ENCODE measurements around the gene ADH5.
"Not testable (repeated sequence)": the region's sequence is repeated elsewhere in the genome, so short reads cannot be mapped to it uniquely, and the experiment has no call there.

Gene ADH5

GRCh38 chr4:99126376-99126775 lies 37.8 kb upstream of the ADH5 start:
- Mint-ChIP-seq H3K4me3 (no peak overlapping the region), H3K9me3 (peaks cover 5% of the 10 kb centered on the region), H3K4me1 (no peaks in the 10 kb centered on the region), H3K27ac (no peak overlapping the region), H3K27me3 (ENCODE audit: low read depth) (no peaks in the 10 kb centered on the region), H3K36me3 (ENCODE audit: low read depth) (peaks cover 5% of the 10 kb centered on the region)
- TF ChIP-seq, protein P1, sequence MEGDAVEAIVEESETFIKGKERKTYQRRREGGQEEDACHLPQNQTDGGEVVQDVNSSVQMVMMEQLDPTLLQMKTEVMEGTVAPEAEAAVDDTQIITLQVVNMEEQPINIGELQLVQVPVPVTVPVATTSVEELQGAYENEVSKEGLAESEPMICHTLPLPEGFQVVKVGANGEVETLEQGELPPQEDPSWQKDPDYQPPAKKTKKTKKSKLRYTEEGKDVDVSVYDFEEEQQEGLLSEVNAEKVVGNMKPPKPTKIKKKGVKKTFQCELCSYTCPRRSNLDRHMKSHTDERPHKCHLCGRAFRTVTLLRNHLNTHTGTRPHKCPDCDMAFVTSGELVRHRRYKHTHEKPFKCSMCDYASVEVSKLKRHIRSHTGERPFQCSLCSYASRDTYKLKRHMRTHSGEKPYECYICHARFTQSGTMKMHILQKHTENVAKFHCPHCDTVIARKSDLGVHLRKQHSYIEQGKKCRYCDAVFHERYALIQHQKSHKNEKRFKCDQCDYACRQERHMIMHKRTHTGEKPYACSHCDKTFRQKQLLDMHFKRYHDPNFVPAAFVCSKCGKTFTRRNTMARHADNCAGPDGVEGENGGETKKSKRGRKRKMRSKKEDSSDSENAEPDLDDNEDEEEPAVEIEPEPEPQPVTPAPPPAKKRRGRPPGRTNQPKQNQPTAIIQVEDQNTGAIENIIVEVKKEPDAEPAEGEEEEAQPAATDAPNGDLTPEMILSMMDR (IDR thresholded peaks at IDR 0.05; ENCODE audit: unreplicated experiment in 3 of 3), result no peak

GRCh38 chr4:99121008-99121407 lies 32.4 kb upstream of the ADH5 start:
- peaks cover 4% of the 10 kb centered on the region for H3K4me1 Mint-ChIP-seq
- peaks cover 4% of the 10 kb centered on the region for H3K36me3 Mint-ChIP-seq (ENCODE audit: low read depth)
- H3K4me3 Mint-ChIP-seq, result no peak overlapping the region
- no peaks in the 10 kb centered on the region for H3K27me3 Mint-ChIP-seq (ENCODE audit: low read depth)
- H3K27ac Mint-ChIP-seq, result no peak overlapping the region
- peaks cover 3% of the 10 kb centered on the region for H3K9me3 Mint-ChIP-seq
- TF ChIP-seq, protein P1 (IDR thresholded peaks at IDR 0.05; ENCODE audit: unreplicated experiment in 3 of 3), result no peak

- H3K4me3 Mint-ChIP-seq, result no peak overlapping the region
- peaks cover 4% of the 10 kb centered on the region for H3K36me3 Mint-ChIP-seq (ENCODE audit: low read depth)
- H3K9me3 Mint-ChIP-seq, result peaks cover 3% of the 10 kb centered on the region
These were observed 31.9 kb upstream of the ADH5 start for GRCh38 chr4:99120501-99120900.

GRCh38 chr4:99117876-99118693 lies 29.5 kb upstream of the ADH5 start:
- Mint-ChIP-seq H3K4me3 (no peak overlapping the region), H3K27ac (peak overlapping the region in 1 of 3 experiments; percentile 36), H3K4me1 (peaks cover 4% of the 10 kb centered on the region), H3K36me3 (ENCODE audit: low read depth) (peaks cover 8% of the 10 kb centered on the region), H3K9me3 (peaks cover 5% of the 10 kb centered on the region), H3K27me3 (ENCODE audit: low read depth) (no peaks in the 10 kb centered on the region)
- TF ChIP-seq, protein P1 (IDR thresholded peaks at IDR 0.05; ENCODE audit: unreplicated experiment in 3 of 3), result peak; percentile 24 to 48 (median 33)

More at GRCh38 chr4:99120501-99120900, 31.9 kb upstream of the ADH5 start:
- Mint-ChIP-seq H3K27ac (no peak overlapping the region), H3K27me3 (ENCODE audit: low read depth) (no peaks in the 10 kb centered on the region), H3K4me1 (peaks cover 4% of the 10 kb centered on the region)
- TF ChIP-seq, protein P1 (IDR thresholded peaks at IDR 0.05; ENCODE audit: unreplicated experiment in 3 of 3), result no peak

DNA sequence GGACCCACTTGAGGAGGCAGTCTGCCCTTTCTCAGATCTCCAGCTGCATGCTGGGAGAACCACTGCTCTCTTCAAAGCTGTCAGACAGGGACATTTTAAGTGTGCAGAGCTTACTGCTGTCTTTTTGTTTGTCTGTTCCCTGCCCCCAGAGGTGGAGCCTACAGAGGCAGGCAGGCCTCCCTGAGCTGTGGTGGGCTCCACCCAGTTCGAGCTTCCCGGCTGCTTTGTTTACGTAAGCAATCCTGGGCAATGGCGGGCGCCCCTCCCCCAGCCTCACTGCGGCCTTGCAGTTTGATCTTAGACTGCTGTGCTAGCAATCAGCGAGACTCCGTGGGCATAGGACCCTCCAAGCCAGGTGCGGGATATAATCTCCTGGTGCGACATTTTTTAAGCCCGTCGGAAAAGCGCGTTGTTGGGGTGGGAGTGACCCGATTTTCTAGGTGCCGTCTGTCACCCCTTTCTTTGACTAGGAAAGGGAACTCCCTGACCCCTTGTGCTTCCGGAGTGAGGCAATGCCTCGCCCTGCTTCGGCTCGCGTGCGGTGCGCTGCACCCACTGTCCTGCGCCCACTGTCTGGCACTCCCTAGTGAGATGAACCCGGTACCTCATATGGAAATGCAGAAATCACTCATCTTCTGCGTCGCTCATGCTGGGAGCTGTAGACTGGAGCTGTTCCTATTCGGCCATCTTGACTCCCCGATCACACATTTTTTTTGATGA lies 28.7 kb upstream of the ADH5 start:
- H3K4me3 Mint-ChIP-seq; H3K27ac Mint-ChIP-seq; H3K36me3 Mint-ChIP-seq (ENCODE audit: low read depth); H3K4me1 Mint-ChIP-seq; H3K27me3 Mint-ChIP-seq (ENCODE audit: low read depth); H3K9me3 Mint-ChIP-seq: not testable (repeated sequence)

- H3K27ac Mint-ChIP-seq; H3K9me3 Mint-ChIP-seq; H3K4me1 Mint-ChIP-seq; H3K27me3 Mint-ChIP-seq (ENCODE audit: low read depth); H3K4me3 Mint-ChIP-seq: not testable (repeated sequence)
- H3K36me3 Mint-ChIP-seq (ENCODE audit: low read depth), result peaks cover 10% of the 10 kb centered on the region
These were observed 20.7 kb upstream of the ADH5 start for GRCh38 chr4:99109286-99109685.
